Epithelial cell of umbilical artery (primary cell): Measurements from ENCODE around the gene OTULINL. TPM values are rescaled to one million over a fixed set of nuclear protein-coding genes. Genes with fewer than 3 reads are reported as not detected.

ENCODE experiments used
- total RNA-seq: library from RNA; depleted of rRNA; stranded (reverse); fragments of >200 nt; gene quantifications from 2 replicates; pipeline ENCODE4 v1.2.3, GENCODE V29; 2014

The OTULINL gene
- under 0.01 and 0.15 TPM in 2 replicates for total RNA-seq

GRCh38 chr5:14581106-14581890, at the start of gene OTULINL:
Gene OTULINL, plus strand, starts transcription at chr5:14581792. Its CDS starts 103 bp downstream, at chr5:14581895.

Other genes with a start within 250 kb of the OTULINL start
- 16.2 and 43.6 TPM in 2 replicates for gene OTULIN, start 82.9 kb downstream of the OTULINL start, total RNA-seq